PC-9 (cell line): ENCODE measurements around the gene TRIO. TPM values are rescaled to one million over a fixed set of nuclear protein-coding genes. Genes with fewer than 3 reads are reported as not detected.

Experiments
- BruUV-seq: library from RNA; stranded (reverse); fragments of 400-500 nt; replicated peaks from 2 replicates; lab custom pipeline; 2021; lab: Mats Ljungman, UMichigan
- CTCF ChIA-PET: fragments of 300-600 bp; sonication (Branson Sonifier 250); formaldehyde crosslinking; loops from one replicate; lab custom pipeline; 2022; ENCODE audit warnings: antibody characterized with exemption; lab: Charles Lee
- POLR2A ChIA-PET: fragments of 300-600 bp; sonication (Branson Sonifier 250); formaldehyde crosslinking; loops from one replicate; lab custom pipeline; 2022; ENCODE audit warnings: antibody characterized with exemption; ENCODE audit not compliant: unreplicated experiment; lab: Charles Lee
- DNase-seq, 2 experiments: peaks; one replicate each; pipeline versions ENCODE4 v3.0.0 to v3.0.0-alpha.2; 2015 to 2022; ENCODE audit warnings: mixed read lengths in 1 of 2
- H2AFZ ChIP-seq: fragments of 200-600 bp; sonication (generic); 2 replicates; pipeline ENCODE4 v1.8.1; 2017; ENCODE audit warnings: antibody characterized with exemption
- H3F3A ChIP-seq: fragments of 200-600 bp; sonication (generic); 2 replicates; pipeline ENCODE4 v1.8.1; 2017; ENCODE audit warnings: antibody characterized with exemption, mild to moderate bottlenecking, low read depth; ENCODE audit not compliant: insufficient read depth
- H3K27ac ChIP-seq: fragments of 200-600 bp; sonication (generic); 2 replicates; pipeline ENCODE4 v1.6.1; 2016; ENCODE audit warnings: mixed run types
- H3K27me3 ChIP-seq: fragments of 200-600 bp; sonication (generic); 2 replicates; pipeline ENCODE4 v1.6.1; 2016; ENCODE audit warnings: low read depth, mixed run types; ENCODE audit not compliant: insufficient read depth
- H3K36me3 ChIP-seq: fragments of 200-600 bp; sonication (generic); 2 replicates; pipeline ENCODE4 v1.6.1; 2016; ENCODE audit warnings: low read depth, mixed run types
- H3K4me1 ChIP-seq: fragments of 200-600 bp; sonication (generic); replicated peaks from 2 replicates; pipeline ENCODE4 v1.6.1; 2016; ENCODE audit warnings: mixed run types; ENCODE audit not compliant: insufficient read depth
- H3K4me2 ChIP-seq: fragments of 200-600 bp; sonication (generic); 2 replicates; pipeline ENCODE4 v1.6.1; 2017; ENCODE audit warnings: mixed run types
- H3K4me3 ChIP-seq: fragments of 200-600 bp; sonication (generic); 2 replicates; pipeline ENCODE4 v1.6.1; 2016; ENCODE audit warnings: mixed run types
- H3K79me2 ChIP-seq: fragments of 200-600 bp; sonication (generic); 2 replicates; pipeline ENCODE4 v1.6.1; 2017; ENCODE audit warnings: low read depth, mixed run types
- H3K9me2 ChIP-seq: fragments of 200-600 bp; sonication (generic); 2 replicates; pipeline ENCODE4 v1.8.1; 2017; ENCODE audit warnings: mild to moderate bottlenecking; ENCODE audit not compliant: insufficient read depth
- H3K9me3 ChIP-seq: fragments of 200-600 bp; sonication (generic); 2 replicates; pipeline ENCODE4 v1.8.1; 2016; ENCODE audit warnings: low read depth; ENCODE audit not compliant: insufficient read depth
- H4K20me1 ChIP-seq: fragments of 200-600 bp; sonication (generic); 2 replicates; pipeline ENCODE4 v1.8.1; 2017; ENCODE audit not compliant: insufficient read depth
- CTCF ChIP-seq: fragments of 200-600 bp; sonication (generic); conservative IDR thresholded peaks from 2 replicates; pipeline ENCODE4 v1.6.1; 2017; ENCODE audit warnings: mixed run types, antibody characterized with exemption, mild to moderate bottlenecking, moderate library complexity
- EZH2 ChIP-seq: fragments of 200-600 bp; sonication (generic); IDR thresholded peaks from 2 replicates; pipeline ENCODE4 v1.8.0; 2017; ENCODE audit warnings: antibody characterized with exemption, low read depth
- intact Hi-C: fragments of 100-400 bp; cut with micrococcal nuclease; formaldehyde crosslinking; loops from one replicate; pipeline ENCODE4 v1.10.0; 2022; ENCODE audit not compliant: unreplicated experiment
- total RNA-seq: library from RNA; stranded (reverse); gene quantifications from 2 replicates; pipeline ENCODE4 v1.2.3, GENCODE V29; 2021

The TRIO gene
- total RNA-seq, 1 experiment from 2014 or later = 596 TPM

DNA sequence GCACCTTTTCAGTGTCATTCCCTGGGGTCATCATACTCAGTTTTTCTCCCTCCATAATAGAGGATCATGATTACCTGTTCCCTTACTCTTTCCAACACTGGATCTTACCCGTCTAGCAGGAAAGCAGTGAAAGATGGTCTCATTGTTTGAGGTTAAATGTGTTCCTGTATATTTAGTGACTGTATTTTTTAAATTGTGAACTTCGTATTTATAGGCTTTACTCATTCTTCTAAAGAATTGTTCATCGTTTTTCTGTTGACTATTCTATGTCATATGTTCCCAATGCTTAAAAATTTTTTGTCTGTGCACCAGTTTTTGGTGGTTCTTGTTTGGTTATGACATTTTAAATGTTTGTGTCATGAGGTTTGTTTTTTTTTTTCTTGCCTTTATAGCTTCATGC lies 233.6 kb downstream of the TRIO start:
- Histone ChIP-seq H3K36me3 (peaks cover 50% of the 10 kb centered on the region), H2AFZ (no peak overlapping the region), H3K4me3 (no peak overlapping the region), H3F3A (peaks cover 3% of the 10 kb centered on the region; the same call in 1 of the 2 replicates), H3K4me2 (no peak overlapping the region), H3K27me3 (no peaks in the 10 kb centered on the region), H3K9me2 (no peaks in the 10 kb centered on the region), H3K79me2 (no peaks in the 10 kb centered on the region), H4K20me1 (peaks cover 8% of the 10 kb centered on the region), H3K4me1 (no peaks in the 10 kb centered on the region), H3K9me3 (no peaks in the 10 kb centered on the region), H3K27ac (no peak overlapping the region)
- intact Hi-C loops = no loop called here
- POLR2A ChIA-PET = interaction anchor here (0.7 kb wide), 2 partner anchors 43 to 498 kb away, joined by 4 read pairs; no protein-coding TSS in a partner anchor
- CTCF ChIA-PET = no interaction called here
- BruUV-seq = no TSS peak
- TF ChIP-seq CTCF = no peak
- no peak for DNase-seq

DNA sequence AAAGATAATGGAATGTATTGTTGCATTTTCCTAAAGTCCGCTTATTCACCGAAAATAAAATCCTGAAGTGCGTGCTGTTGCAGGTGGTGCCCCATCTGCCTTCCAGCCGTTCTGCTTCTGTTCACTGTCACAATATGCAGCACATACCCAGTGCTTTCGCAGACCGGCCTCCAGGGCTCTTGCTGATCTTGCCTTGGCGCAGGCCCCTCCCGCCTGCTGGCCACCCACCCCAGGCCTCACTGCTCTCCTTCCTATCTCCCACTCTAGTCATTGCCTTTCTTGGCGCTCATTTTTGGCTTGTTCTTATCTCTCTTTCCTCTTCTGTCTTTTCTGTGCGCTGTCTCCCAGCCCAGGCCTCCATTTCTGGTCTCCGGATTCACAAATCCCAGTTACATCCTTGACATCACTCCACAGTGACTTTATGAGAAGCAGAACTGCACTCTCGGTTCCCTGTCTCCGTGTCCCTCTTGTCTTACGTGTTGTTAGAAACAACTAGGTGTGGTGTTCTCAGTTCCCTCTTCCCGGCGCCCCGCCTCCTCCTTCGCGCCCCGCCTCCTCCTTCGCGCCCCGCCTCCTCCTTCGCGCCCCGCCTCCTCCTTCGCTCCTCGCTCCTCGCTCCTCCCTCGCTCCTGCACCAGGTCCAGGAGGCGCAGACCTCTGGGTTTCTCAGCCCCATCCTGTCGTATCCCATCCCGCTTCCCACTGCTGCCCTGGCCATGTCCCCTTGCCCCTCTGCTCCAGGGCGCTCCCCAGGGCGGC lies 236.8 kb downstream of the TRIO start:
- Histone ChIP-seq H3F3A (peaks cover 19% of the 10 kb centered on the region; the same call in 1 of the 2 replicates), H3K36me3 (peaks cover 40% of the 10 kb centered on the region), H3K79me2 (no peaks in the 10 kb centered on the region), H3K27me3 (no peaks in the 10 kb centered on the region), H2AFZ (no peak overlapping the region), H3K9me3 (no peaks in the 10 kb centered on the region), H4K20me1 (peaks cover 6% of the 10 kb centered on the region; the same call in 1 of the 2 replicates), H3K9me2 (no peaks in the 10 kb centered on the region), H3K27ac (no peak overlapping the region), H3K4me2 (no peak overlapping the region), H3K4me3 (no peak overlapping the region), H3K4me1 (no peaks in the 10 kb centered on the region)
- intact Hi-C loops = no loop called here
- ChIA-PET CTCF (no interaction called here), POLR2A (no interaction called here)
- DNase-seq = no peak
- BruUV-seq = no TSS peak
- TF ChIP-seq CTCF (no peak), EZH2 (no peak)

- Histone ChIP-seq H4K20me1 (peaks cover 6% of the 10 kb centered on the region; the same call in 1 of the 2 replicates), H3K36me3 (peaks cover 38% of the 10 kb centered on the region), H2AFZ (no peak overlapping the region), H3K9me2 (no peaks in the 10 kb centered on the region), H3K4me1 (no peaks in the 10 kb centered on the region), H3F3A (peaks cover 19% of the 10 kb centered on the region), H3K27me3 (no peaks in the 10 kb centered on the region), H3K4me2 (no peak overlapping the region), H3K4me3 (no peak overlapping the region), H3K9me3 (no peaks in the 10 kb centered on the region), H3K79me2 (no peaks in the 10 kb centered on the region), H3K27ac (no peak overlapping the region)
- CTCF ChIA-PET = no interaction called here
- POLR2A ChIA-PET = no interaction called here
- intact Hi-C loops = no loop called here
- no TSS peak for BruUV-seq
- TF ChIP-seq EZH2 = no peak
- no peak for DNase-seq
Measured at GRCh38 chr5:14380712-14381111, 237.6 kb downstream of the TRIO start.
